ENCODE results near the gene PADI6.
A peak's percentile ranks its signal among the peaks of the same experiment; 100 is the strongest.

PADI6 gene

DNA sequence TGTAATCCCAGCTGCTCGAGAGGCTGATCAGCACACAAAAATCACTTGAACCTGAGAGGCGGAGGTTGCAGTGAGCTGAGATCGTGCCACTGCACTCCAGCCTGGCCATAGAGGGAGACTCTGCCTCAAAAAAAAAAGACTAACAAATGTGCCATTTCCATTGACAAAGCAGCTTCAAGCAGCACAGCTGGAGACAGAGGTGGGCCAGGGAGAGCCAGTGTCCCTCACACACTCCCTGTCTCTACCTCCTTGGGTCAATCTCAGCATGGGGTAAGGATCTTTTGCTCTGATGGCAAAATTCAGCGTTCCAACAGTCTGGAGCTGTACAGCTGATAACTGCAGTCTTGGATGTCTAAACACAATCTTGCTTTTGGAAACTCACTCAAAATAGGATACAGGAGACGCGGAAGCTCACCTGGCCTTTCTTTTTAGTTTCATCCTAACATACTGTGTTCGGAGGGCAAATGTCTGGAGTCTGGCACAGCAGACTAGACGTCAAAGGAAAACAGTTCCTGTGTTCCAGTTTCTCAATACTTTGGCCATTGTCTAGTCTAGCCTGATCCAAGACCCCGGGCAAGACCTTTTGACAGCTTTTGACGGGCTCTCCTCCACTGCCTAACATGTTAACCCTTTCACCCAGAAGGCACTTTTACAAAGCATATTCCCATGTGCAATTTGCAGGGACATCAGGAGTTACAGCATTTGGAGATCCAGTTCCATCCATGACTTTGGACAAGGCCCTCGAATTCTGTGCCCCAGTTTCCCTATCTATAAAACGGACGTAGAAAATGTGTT is 64.6 kb downstream of the PADI6 start:
- no peak for DNase-seq

DNA sequence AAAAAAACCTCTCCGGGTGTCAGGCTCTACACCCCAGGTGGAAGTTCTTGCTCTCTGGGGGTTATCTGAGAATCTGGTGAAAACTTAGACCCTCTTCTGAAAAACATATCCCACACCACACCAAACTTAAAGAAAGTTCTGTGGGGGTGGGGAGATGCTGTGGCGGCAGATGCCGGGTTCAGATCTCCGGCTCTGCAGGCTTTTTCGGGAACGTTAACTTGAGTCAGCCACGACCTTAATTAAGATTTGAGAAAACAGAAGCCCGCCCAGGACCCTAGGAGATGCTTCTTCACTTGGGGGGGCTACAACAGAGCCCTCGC is 65.2 kb downstream of the PADI6 start:
- DNase-seq = no peak

DNA sequence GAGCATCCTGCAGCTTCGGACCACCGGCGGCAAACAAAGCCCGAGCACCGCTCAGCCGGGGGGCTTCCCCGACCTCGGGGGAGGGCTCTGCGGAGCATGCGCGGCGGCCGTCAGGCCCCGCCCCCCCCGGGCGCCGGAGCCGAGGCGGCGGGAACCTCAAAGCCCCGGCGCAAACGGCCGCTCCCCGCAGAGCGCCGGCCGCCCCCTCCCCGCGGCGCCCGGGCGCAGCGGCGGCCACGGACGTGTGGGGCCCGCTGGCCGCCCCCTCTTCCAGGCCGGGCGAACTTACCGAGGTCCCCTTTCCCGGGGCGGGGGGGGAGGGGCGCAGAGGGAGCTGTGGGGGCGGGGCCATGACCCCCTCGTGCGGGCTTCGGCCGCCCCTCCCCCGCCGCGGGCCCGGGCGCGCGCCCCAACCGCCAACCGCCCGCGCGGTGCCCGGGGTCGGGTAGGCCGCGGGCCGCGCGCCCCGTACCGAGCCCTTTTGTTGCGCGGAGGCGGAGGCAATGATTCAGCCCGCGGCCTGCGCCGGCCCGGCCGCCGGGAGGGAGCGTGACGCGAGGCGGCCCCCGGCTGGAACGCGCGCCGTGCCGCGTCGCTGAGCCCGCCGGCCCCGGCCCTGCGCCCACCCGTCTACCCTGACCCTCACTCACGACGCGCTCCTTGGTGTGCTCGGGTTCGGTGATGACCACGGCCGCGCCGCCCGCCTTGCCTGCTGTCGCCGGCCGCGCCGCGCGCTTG is 65.8 kb downstream of the PADI6 start:
- DNase-seq = peak; percentile 36 to 58

DNA sequence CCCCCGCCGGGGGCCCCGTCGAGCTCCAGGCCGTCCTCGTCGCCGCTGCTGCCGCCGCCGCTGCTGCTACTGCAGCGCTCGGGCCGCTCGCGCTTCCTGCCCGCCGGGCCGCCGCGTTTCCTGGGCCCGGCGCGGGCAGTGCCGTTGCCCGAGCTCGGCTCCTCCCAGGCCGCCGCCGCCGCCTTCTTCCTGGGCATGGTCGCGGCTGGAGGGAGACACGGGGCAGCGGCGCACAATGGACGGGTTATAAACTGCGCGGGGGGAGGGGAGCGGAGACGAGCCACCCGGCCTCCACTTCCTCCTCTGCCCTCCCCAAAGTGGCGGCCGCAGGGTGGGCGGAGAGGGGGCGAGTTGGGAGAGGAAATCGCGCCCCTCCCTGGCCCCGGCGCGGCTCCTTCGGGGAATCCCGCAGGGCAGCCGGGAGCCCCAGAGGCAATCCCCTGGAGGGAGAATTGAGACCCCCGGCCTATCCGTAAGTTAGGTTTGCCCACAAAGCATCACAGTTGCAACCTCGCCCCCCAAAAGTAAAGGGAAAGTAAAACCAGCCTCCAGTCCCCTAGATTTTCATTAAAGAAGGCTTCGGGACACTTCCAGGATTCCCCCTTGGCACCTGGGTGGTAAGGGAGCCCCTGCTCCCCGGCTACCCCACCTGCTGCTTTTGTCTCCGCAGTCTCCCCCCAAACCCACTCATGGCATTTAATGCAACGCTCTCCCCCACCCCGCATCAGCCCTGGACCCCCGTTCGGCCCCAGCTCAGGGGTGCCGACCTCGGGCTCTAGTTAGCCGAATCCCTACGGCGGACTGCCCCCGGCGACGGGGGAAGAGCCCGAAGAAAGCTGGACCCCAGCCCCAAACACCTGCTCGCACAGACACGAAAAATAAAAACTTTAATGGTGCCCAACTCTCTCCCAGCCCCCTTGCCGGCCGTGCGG is 66.6 kb downstream of the PADI6 start:
- peak; percentile 60 to 63 for DNase-seq

DNA sequence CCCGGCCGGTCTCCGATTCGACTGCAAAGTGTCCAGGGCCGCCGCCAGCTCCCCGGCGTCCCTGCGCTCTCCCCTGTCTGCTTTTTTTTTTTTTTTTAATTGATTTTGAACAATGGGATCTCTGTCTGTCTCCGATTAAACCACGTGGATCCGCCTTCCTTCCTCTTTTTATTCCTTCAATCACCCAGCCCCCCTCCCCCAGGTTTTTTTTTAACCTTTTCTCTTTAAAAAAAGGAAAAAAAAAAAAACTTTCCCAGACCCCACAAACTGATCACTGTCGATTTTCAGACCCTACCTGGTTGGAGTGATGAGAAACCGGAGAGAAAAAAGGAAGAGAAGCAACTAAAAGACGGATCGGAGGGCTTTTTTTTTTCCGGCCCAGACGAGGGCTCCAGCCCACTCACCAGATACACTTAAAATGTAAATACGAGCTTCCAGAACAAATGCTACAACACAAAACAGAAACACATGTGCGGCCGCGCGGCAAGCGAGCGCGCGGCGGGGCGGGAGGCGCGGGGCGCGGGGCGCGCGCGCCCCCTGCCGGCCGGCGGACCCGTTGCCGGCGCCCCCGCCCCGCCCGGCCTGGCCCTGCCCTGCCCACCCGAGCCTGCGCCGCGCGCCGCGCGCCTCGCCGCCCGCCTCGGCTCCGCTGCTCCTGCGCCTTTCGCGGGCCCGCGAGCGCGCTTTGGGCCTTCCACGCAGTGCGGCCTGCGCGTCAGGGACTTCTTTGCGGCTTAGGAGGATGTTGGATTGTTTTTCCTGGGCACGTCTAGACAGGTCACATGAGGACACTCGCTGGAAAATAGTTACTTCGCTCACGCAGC is 67.5 kb downstream of the PADI6 start, which contains the start of gene RCC2:
Gene RCC2, minus strand, starts transcription at position 428 of the 824 bp plus-strand sequence. CDS start 1,163 bp downstream, outside the sequence.
- DNase-seq = peak; percentile 57 to 65

DNA sequence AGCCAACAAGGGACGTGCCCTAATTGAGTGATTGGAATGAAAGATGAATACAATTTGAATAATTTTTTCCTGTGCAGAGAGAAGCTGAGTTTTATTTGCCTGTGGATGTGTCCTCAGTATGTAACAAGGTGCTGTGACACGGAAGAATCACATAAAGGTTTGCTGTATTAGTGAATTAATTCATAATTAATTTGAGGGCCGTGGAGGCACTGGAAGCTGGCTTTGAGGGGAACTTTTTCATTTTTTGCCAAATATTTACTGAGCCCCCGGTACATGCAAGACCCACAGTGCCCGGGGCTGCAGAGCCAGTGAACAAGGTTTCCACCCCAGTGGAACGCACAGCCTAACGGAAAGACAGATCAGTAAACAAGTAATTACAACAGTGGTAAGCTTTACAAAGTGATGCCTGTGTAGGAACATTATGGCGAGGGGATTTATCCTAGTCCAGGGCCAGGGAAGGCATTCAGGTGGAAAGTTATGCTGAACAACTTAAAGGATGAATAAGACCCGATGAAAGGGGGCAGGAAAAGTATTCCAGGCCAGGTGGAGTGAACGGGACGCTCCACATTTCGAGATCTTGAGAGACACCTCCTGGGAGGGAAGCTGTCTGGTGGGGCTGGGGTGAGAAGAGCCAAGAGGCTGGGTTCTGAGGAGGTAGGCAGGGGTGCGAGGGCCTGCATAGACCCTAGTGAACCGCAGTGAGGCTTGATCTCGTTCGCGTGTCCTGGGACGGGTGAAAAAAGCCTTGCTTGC is 68.3 kb downstream of the PADI6 start:
- DNase-seq = no peak

DNA sequence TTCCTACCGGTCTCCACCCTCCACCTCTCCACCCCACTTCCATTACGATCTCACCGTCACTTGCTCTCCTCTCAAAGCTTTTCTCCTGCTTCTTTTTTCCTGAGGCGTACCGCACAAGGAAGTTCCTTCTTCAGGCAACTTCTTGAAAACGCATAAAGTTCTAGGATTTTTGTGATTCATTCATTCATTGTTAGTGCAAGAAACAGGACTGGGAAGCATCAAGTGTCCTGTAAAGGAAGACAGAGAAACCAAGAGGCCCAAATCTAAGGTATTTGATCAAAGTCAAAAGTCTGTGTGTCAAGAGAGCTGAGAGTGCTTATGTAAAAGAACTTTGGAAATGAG is 68.8 kb downstream of the PADI6 start:
- no peak for DNase-seq

DNA sequence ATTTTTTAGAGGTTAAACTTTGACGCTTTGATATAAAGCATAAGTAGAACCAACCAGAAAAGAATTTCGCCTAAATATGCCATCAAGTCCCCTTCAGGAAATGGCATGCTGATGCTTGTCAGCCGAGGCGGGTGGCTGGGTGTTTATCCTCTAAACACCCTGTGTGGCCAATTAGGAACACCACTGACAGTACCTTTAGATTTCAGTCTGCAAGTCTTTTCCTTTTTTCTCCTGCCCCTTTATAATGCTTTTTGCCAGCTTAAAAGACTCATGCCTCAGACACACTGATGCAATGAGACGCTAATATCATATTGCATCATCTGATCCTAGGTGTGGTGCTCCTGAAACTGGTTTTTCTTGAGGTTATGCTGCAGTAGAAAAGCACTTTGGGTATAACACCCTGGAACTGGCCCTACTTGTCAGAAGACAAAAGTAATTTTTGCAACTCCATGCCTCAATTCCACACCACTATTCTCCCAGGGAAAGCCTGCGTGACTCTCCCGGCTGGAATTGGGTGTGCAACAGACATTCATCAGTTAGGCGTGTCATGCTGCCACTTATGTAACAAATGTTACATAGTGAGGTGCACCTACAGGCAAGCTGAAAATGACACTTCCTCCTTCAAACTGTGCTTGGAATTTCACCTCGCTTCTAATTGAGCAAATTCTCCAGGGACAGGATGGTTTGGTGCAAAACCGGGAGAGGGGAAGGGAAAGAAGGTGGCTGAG is 69.4 kb downstream of the PADI6 start:
- DNase-seq = no peak

DNA sequence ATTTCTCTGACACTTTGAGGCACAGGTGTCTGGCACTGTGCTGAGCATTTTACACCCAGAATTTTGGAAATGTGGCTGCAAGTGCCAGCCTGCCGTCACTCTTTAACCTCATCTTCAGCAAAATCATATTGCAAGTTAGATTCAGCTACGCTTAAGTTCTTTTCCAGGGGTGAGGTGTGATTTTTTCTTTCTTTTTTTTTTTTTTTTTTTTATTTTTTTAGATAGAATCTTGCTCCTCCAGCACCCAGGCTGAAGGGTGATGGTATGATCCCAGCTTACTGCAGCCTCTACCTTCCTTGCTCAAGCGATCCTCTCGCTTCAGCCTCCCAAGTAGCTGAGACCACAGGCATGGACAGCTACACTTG is 70.0 kb downstream of the PADI6 start:
- no peak for DNase-seq

DNA sequence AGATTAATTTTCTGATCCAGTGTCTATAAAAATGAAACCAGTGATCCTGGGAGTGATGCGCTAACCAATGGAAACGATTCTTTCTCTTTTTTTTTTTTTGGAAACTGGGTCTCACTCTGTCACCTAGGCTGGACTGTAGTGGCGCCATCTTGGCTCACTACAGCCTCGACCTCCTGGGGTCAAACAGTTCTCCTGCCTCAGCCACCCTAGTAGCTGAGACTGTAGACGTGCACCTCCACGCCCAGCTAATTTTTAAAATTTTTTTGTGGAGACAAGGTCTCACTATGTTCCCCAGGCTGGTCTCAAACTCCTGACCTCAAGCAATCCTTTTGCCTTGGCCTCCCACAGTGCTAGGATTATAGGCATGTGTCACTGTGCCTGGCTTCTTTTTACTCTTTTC is 70.8 kb downstream of the PADI6 start:
- DNase-seq = no peak

DNA sequence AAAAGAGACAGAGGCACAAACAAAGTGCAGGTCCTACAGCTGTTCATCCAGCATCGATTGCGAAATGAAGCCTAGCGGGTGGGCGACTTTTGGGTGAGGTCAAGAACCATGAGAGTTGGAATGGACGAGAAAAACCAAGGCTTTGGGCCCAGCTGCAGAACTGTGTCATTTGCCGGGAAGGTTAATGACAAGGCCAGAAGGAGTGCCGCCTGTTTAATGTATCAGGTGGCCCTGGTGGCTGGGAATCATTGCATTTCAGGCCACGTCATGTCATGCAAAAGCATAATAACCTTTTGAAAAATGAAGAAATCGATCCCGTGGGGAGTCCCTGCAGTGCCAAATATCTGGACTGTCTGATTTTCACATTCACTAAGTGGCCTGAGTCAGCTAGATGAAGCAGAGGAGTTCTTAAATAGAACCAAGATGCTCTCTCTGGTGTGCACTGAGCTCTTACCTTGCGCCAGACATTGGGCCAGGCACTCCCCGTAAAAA is 75.6 kb downstream of the PADI6 start:
- DNase-seq = no peak

Measured in activated CD4-positive, alpha-beta T cell treated with anti-CD3 and anti-CD28 coated beads, Interleukin-2, amount 50 U/mL, for 4 hours (primary cell).